ENCODE results near the gene ADGRL3. TPM values are rescaled to one million over a fixed set of nuclear protein-coding genes. Genes with fewer than 3 reads are reported as not detected.

Gene ADGRL3
- total and polyA plus RNA-seq, 2 donors (not counting 1 experiment from before 2014, with no cell fraction given) = under 0.01 to 0.05 TPM

GRCh38 chr4:61177367-61177766 lies 22.8 kb upstream of the ADGRL3 start:
- Histone ChIP-seq H3K79me2 (ENCODE audit: control insufficient read depth, insufficient read depth, low read length) (no peaks in the 10 kb centered on the region), H2AFZ (ENCODE audit: low read length) (no peak overlapping the region), H3K36me3 (ENCODE audit: control insufficient read depth, insufficient read depth, low read length) (no peaks in the 10 kb centered on the region), H3K4me2 (ENCODE audit: extremely low read depth, insufficient read depth, low read length) (no peak overlapping the region), H3K27me3 (ENCODE audit: control insufficient read depth, insufficient read depth, low read length) (no peaks in the 10 kb centered on the region), H3K4me1 (ENCODE audit: control insufficient read depth, extremely low read depth, insufficient read depth, low read length) (no peaks in the 10 kb centered on the region), H3K9me3 (ENCODE audit: control insufficient read depth, insufficient read depth, low read depth, low read length) (no peaks in the 10 kb centered on the region), H3K27ac (ENCODE audit: insufficient read depth, low read length) (no peak overlapping the region), H3K4me3 (replicated peaks in 1 of 4; ENCODE audit: control extremely low read depth in 1 of 4, insufficient read depth in 1 of 4, low read depth in 3 of 4, low read length in 4 of 4) (no peak overlapping the region), H4K20me1 (ENCODE audit: control insufficient read depth, extremely low read depth, insufficient read depth, low read length) (no peaks in the 10 kb centered on the region), H3K9ac (ENCODE audit: insufficient read depth, low read length) (no peak overlapping the region)
- no peak for TF ChIP-seq EZH2 (IDR thresholded peaks at IDR 0.05; ENCODE audit: low read length, missing control alignments)
- TF ChIP-seq, protein P1, sequence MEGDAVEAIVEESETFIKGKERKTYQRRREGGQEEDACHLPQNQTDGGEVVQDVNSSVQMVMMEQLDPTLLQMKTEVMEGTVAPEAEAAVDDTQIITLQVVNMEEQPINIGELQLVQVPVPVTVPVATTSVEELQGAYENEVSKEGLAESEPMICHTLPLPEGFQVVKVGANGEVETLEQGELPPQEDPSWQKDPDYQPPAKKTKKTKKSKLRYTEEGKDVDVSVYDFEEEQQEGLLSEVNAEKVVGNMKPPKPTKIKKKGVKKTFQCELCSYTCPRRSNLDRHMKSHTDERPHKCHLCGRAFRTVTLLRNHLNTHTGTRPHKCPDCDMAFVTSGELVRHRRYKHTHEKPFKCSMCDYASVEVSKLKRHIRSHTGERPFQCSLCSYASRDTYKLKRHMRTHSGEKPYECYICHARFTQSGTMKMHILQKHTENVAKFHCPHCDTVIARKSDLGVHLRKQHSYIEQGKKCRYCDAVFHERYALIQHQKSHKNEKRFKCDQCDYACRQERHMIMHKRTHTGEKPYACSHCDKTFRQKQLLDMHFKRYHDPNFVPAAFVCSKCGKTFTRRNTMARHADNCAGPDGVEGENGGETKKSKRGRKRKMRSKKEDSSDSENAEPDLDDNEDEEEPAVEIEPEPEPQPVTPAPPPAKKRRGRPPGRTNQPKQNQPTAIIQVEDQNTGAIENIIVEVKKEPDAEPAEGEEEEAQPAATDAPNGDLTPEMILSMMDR (conservative IDR thresholded peaks at IDR 0.05 in 1 of 2, IDR thresholded peaks at IDR 0.05 in 1 of 2; ENCODE audit: low read depth in 1 of 2, low read length in 2 of 2) = no peak
- DNase-seq (ENCODE audit: low read depth in 2 of 2) = no peak

DNA sequence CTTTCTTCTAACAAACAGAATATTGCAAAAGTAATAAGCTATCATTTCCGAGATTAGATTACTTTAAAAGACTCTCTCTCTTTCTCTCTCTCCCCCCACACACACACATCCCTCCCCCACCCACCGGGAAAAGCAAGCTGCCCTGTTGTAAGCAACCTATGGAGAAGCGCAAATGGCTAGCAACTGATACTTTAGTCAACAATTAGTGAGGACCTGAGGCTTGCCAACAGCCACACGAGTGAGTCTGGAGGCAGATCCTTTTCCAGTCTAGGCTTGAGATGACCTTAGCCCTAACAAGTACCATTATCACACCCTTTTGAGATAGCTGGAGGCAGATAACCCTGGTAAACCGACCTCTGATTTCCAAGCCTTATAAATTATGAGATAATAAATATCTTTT lies 19.7 kb upstream of the ADGRL3 start:
- Histone ChIP-seq H3K36me3 (ENCODE audit: control insufficient read depth, insufficient read depth, low read length) (no peaks in the 10 kb centered on the region), H4K20me1 (ENCODE audit: control insufficient read depth, extremely low read depth, insufficient read depth, low read length) (no peaks in the 10 kb centered on the region), H3K27ac (ENCODE audit: insufficient read depth, low read length) (no peak overlapping the region), H3K4me2 (ENCODE audit: extremely low read depth, insufficient read depth, low read length) (no peak overlapping the region), H2AFZ (ENCODE audit: low read length) (no peak overlapping the region), H3K79me2 (ENCODE audit: control insufficient read depth, insufficient read depth, low read length) (no peaks in the 10 kb centered on the region), H3K27me3 (ENCODE audit: control insufficient read depth, insufficient read depth, low read length) (no peaks in the 10 kb centered on the region), H3K9me3 (ENCODE audit: control insufficient read depth, insufficient read depth, low read depth, low read length) (no peaks in the 10 kb centered on the region), H3K4me1 (ENCODE audit: control insufficient read depth, extremely low read depth, insufficient read depth, low read length) (no peaks in the 10 kb centered on the region), H3K9ac (ENCODE audit: insufficient read depth, low read length) (no peak overlapping the region), H3K4me3 (replicated peaks in 1 of 4; ENCODE audit: control extremely low read depth in 1 of 4, insufficient read depth in 1 of 4, low read depth in 3 of 4, low read length in 4 of 4) (no peak overlapping the region)
- DNase-seq (ENCODE audit: low read depth in 2 of 2) = no peak
- TF ChIP-seq EZH2 (IDR thresholded peaks at IDR 0.05; ENCODE audit: low read length, missing control alignments) = no peak
- TF ChIP-seq, protein P1 (conservative IDR thresholded peaks at IDR 0.05 in 1 of 2, IDR thresholded peaks at IDR 0.05 in 1 of 2; ENCODE audit: low read depth in 1 of 2, low read length in 2 of 2) = no peak

DNA sequence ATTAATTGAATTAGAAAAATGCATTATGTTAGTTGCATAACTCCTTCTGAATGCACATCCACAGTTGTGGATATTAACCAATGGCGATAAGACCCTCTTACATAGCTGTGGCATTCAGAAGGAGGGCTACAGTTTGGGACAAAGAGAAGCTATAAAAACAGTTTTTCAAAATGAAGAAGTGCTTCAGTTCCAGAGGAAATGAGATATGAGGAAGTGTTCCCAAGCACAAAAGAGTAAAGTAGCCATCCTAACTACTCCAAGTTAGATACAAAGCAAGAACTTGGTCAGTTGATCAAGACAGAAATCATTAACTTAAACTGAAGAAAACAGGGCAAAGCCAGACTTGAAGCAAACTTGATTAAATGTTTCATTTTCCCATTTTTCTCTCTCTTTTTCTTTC lies 17.2 kb upstream of the ADGRL3 start:
- Histone ChIP-seq H4K20me1 (ENCODE audit: control insufficient read depth, extremely low read depth, insufficient read depth, low read length) (no peaks in the 10 kb centered on the region), H3K27ac (ENCODE audit: insufficient read depth, low read length) (no peak overlapping the region), H3K36me3 (ENCODE audit: control insufficient read depth, insufficient read depth, low read length) (no peaks in the 10 kb centered on the region), H3K4me1 (ENCODE audit: control insufficient read depth, extremely low read depth, insufficient read depth, low read length) (no peaks in the 10 kb centered on the region), H3K9me3 (ENCODE audit: control insufficient read depth, insufficient read depth, low read depth, low read length) (no peaks in the 10 kb centered on the region), H3K4me3 (replicated peaks in 1 of 4; ENCODE audit: control extremely low read depth in 1 of 4, insufficient read depth in 1 of 4, low read depth in 3 of 4, low read length in 4 of 4) (no peak overlapping the region), H3K79me2 (ENCODE audit: control insufficient read depth, insufficient read depth, low read length) (no peaks in the 10 kb centered on the region), H3K4me2 (ENCODE audit: extremely low read depth, insufficient read depth, low read length) (no peak overlapping the region), H3K9ac (ENCODE audit: insufficient read depth, low read length) (no peak overlapping the region), H2AFZ (ENCODE audit: low read length) (no peak overlapping the region), H3K27me3 (ENCODE audit: control insufficient read depth, insufficient read depth, low read length) (no peaks in the 10 kb centered on the region)
- DNase-seq (ENCODE audit: low read depth in 2 of 2) = no peak
- TF ChIP-seq, protein P1 (conservative IDR thresholded peaks at IDR 0.05 in 1 of 2, IDR thresholded peaks at IDR 0.05 in 1 of 2; ENCODE audit: low read depth in 1 of 2, low read length in 2 of 2) = no peak
- no peak for TF ChIP-seq EZH2 (IDR thresholded peaks at IDR 0.05; ENCODE audit: low read length, missing control alignments)
